Prostate gland (tissue), 1 donor: ENCODE measurements around the gene SCMH1.

Experiments used
- POLR2A ChIP-seq: fragments of 450-650 bp; IDR thresholded peaks from one replicate; pipeline ENCODE4 v1.6.1; 2016; ENCODE audit warnings: antibody characterized with exemption, mild to moderate bottlenecking
- POLR2AphosphoS5 ChIP-seq: sonication (generic); formaldehyde crosslinking; IDR thresholded peaks from one replicate; pipeline ENCODE4 v1.6.1; 2017; ENCODE audit warnings: antibody characterized with exemption

DNA sequence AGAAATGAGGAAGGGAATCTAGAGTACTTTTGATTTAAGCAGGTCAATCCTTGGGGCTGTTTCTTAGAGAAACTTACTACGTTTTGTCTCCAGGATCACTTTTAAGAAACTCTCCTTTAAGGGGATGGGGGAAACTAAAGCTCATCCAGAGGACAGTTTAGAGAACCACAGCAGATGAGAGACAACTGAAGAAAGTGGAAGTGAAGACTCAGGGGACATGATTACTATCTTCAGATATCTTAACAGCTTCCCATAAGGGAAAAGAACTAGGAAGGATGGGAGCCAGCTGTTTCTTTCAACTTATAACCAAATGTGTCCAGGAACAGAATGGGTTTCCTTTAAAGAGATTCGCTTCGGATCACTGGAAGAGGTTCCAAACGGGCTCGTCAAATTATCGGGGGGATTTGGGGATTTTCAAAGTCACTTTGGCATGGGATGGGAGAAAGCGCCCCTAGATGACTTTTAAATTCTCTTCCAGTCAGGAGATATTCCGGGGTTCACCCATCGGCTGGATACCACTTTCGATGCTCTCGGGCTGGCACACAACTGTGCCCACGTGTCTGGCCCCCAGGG lies 1.2 kb downstream of the SCMH1 start:
- TF ChIP-seq POLR2A (no peak), POLR2AphosphoS5 (no peak)
